NCI-H524 (cell line): Measurements from ENCODE around the gene TCIRG1.

Experiments
- DNase-seq, 2 experiments: peaks; one replicate each; lab custom pipeline; 2025; lab: John Stamatoyannopoulos, UW

TCIRG1 gene

DNA sequence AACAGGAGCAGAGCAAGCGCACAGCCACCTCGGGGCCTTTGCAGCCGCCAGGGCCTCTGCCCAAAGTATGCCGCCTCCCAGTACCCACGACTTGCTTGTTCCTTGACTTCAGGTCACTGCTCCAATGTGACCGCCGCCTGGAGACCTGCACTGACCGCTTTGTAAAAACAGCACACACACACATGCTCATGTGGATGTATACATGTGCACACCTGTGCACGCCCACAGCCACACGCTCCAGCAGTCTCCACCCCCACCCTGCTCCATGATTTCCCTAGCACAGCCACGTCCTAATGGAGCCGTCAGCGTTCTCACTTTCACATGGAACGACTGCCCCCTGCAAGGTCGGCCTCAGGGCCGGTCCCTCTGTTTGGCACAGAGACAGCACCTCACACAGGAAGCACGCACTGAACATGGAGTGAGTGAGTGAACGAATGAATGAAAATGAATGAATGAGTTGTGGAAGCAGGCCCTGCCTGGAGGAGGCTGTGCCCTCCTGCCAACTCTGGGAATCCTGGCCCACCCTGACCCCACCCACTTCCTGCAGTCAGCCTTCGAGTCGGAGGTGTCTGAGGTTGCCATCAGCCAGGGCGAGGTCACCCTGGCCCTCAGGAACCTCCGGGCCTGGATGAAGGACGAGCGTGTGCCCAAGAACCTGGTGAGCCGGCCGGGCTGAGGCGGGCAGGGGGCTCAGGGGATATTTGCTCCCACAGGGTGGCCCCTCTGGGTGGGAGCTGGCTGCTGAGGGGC, 20.7 kb upstream of the TCIRG1 start:
- no peak for DNase-seq

DNA sequence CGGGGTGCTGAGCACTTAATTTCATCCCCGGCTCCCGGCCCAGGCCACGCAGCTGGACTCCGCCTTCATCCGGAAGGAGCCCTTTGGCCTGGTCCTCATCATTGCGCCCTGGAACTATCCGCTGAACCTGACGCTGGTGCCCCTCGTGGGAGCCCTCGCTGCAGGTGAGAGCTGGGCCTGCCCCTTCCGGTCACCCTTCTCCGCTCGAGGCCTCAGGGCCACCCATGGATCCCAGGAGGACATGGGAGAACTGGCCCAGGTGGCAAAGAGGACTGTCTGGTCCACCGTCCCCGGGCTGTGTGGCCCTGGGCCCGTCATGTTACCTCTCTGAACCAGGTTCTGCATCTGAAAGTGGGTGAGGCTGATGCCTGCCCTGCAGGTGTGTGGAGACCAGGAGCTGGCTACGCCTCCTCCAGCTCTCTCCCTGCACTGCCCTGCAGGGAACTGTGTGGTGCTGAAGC, 20.1 kb upstream of the TCIRG1 start:
- no peak for DNase-seq

DNA sequence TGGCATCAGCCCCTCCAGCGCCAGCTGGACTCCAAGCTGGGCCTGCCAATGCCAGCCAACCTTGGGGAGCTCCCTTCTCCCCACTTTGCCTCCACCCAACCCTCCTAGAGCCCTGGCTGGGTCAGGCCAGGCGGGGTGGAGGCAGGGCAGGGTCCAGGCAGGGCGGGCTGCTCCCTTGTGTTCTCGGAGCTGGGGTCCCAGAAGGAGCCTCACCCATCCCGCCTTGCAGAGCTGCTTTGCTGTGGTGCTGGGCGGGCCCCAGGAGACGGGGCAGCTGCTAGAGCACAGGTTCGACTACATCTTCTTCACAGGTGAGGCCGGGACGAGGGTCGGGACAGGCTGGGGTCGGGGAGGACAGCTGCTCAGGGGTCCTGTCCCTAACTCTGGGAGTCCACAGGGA, 19.3 kb upstream of the TCIRG1 start:
- no peak for DNase-seq

DNA sequence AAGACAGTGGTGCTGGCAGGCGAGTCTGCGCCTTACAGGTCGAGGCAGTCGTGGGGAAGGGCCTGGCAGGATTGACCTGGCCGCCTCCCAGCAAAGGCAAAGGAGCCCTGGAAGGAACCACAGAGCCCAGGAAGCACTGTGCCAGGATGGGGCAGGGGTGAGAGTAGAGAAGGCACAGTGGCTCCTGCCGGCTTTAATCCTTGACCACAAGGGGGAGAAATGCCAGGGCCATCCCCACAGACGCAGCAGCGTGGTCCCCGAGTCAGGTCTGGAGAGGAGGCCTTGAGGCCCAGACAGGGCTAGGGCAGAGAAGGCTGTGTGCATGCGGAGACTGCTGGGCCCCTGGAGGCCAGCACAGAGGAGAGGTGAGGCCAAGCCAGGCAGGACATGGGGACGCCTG, 18.2 kb upstream of the TCIRG1 start:
- no peak for DNase-seq

DNA sequence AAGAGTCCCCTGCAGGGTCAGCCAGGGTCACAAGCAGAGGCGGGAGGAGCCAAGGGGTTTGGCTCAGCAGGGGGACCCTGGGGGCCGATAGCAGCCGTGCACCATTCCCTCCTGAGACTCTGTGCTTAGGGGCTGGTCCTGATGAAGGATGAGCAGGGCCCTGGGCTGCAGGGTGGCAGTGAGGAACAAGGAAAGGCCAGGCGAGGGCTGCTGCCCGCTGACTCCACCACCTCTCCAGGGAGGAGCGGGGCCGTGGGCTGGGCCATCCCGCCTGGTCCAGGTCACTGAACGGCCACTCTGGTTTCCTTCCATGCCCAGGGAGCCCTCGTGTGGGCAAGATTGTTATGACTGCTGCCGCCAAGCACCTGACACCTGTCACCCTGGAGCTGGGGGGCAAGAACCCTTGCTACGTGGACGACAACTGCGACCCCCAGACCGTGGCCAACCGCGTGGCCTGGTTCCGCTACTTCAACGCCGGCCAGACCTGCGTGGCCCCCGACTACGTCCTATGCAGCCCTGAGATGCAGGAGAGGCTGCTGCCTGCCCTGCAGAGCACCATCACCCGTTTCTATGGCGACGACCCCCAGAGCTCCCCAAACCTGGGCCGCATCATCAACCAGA, 17.5 kb upstream of the TCIRG1 start:
- DNase-seq, result peak in 1 of 2 experiments; percentile 26

DNA sequence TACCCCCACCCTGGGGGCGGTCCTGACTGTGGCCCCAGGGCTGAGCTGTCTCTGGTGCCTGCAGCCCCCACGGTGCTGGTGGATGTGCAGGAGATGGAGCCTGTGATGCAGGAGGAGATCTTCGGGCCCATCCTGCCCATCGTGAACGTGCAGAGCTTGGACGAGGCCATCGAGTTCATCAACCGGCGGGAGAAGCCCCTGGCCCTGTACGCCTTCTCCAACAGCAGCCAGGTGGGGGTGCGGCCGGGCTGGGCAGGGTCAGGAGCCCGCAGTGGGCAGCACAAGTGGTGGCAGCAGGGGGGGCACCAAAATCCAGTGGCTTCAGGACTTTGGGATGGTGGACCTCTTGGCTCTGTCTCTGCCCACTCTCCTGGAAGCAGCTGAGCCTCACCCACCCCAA, 16.3 kb upstream of the TCIRG1 start:
- no peak for DNase-seq

DNA sequence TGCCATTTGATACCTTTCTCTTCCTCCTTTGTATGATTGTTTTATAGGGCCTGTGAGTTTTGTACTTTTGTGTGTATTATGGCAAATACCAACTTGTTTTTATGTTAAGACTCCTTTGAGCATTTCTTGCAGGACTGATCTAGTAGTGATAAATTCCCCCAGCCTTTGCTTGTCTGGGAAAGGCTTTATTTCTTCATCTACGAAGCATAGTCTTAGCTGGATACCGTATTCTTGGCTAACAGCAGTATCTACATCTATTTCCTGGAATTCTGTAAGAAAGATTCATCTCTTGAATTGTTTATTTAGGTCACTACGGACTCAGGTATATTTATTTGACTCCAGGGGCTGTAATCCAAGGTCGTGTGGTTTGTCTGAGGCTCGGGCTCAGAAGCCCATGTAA, 14.3 kb upstream of the TCIRG1 start:
- no peak for DNase-seq

DNA sequence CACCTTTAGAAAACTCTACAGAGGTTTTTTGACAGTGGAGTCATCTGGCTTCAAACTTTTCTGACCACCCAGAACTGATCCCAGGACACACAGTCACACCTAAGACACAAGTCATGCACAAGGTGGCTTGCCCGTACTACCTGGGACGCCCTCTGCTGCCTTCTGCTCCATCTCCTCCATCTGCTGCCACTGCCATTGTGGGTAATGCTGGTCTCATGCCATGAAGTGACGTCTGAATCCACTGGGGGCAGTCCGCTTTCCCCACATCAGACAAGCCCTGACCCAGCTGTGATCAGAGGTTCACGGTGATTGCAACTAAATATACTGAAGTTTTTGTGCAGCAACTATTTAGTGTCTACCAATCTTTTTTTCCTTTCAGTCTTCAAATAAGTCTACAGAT, 13.8 kb upstream of the TCIRG1 start:
- no peak for DNase-seq

DNA sequence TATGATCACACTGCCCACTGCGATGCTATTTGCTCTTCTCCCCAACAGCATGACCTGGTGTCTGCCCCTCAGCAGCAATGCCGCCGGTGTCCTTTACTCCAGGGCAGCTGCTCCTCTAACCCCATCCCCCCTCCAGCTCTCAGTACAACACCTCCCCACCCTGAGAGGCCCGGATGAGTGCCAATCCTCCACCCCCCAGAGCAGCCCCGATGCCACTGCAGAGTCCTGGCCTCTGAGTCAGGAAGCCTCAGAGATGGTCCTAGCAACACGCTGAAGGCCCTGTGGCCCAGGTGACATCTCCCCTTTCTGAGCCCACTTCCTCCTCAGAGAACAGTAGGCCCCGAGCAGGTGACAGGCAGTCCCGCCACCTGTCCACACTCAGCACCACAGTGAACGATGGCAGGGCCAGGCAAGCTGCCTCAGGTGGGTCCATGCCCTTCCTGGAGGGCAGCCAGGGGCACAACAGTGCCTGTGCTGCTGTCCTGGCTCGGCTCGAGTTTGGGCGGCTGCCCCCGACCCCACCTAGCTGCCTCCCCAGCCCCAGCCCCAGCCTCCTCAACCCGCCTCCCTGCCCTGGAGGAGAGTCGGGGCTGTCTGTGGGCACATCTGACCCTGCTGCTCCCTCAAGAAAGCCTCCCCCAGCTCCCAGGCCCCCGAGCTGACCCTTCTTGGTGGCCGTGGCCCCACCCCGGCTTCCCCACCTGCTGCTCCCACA, 12.3 kb upstream of the TCIRG1 start:
- DNase-seq, result no peak

DNA sequence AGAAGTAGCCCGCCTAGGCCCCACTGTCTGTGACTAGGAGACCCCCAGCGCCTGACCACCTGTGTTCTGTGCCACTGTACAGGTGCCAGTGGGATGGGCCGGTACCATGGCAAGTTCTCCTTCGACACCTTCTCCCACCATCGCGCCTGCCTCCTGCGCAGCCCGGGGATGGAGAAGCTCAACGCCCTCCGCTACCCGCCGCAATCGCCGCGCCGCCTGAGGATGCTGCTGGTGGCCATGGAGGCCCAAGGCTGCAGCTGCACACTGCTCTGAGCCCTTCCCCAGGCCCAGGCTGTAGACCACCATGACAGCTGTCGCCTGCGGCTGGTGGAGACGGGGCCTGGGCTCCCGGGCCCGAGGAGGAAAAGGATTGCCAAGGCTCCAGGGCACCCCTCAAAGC, 11.2 kb upstream of the TCIRG1 start:
- DNase-seq, result no peak

DNA sequence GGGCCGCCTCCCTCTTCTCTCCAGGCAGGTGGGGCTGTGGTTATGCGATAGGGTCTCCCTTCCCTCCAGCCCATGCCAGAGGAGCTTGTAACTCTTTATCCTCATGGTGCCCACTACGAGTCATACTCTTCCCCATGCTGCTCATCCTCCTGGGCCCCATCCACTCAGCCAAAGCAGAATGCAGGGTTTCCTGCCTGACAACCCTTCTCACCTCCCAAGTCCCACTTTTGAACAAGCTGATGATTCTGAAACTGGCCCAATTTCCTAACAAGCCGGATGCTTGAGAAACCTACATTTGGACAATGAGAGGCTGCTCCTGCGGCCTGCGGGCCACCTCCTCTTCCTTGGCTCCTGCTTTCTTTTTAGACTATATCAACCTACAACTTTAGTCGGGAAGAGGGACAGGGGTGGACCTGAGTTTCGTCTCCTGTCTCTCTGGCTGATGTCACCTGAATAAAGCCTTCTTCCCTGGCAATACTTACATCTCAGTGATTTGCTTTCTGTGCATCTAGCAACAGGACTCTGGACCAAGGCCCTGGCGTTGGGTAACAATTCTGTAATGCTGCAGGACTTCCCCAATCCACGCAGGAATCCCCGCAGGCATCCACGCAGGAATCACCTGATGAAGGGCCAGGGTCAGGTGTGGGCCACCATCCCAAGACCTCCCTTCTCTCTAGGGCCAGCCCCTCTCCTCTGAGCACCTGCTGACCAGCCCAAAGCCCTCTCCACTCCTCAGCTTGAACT, 9.9 kb upstream of the TCIRG1 start:
- DNase-seq, result no peak

DNA sequence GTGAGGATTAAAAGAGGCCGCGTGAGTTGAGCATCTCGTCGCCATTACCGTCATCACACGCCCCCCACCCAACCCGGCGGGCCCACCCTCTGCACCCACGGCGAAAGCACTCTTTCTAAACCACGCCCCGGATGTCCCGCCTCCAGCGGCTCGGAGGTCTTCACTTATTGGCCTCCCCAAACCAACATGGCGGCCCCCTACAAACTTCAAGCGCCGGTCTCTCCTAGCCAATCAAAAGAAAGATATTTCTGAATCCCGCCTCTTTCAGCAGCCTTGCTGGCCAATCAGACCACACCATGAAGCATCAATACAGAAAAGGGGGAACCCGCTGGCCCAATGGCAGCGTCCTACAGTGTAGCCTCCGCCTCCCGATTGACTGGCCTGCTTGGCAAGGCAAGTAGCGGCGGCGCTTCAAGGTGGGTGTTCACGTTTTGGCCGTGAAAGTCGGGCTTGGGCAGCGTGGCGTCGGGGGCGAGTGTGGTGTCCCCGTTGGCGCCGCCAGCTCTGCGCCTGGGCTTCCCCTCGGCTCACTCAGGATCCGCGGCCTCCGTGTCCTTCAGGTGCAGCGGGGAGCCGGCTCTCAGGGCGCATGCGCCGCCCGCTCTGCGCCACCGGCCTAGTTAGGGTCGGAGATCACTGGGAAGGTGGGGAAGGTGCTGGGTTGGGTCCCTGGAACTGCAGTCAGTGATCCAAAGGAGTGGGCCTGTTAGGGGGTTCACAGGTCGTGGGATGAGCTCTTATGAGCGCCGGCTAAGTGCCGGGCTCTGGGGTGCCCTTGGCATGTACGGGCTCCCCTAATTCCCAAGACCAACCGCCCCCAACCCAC, 8.3 kb upstream of the TCIRG1 start, which contains the start of gene NDUFS8:
TSS of gene NDUFS8 (plus strand) at position 364 of the 826 bp plus-strand sequence. CDS start 1,471 bp downstream, outside the sequence.
- DNase-seq, result peak; percentile 97 to 99

DNA sequence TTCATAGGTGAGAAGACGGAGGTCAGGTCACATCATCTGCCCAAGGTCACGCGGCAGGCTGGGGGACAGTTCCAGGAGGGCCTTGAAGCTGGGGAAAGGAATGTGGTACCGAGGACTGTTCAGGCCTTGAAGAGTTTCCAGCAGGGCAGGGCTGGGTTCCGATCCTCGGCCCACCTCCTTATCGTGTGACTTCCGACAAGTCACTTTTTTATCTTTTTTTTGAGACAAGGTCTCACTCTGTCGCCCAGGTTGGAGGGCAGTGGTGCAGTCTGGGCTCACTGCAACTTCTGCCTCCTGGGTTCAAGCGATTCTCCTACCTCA, 7.7 kb upstream of the TCIRG1 start:
- no peak for DNase-seq

DNA sequence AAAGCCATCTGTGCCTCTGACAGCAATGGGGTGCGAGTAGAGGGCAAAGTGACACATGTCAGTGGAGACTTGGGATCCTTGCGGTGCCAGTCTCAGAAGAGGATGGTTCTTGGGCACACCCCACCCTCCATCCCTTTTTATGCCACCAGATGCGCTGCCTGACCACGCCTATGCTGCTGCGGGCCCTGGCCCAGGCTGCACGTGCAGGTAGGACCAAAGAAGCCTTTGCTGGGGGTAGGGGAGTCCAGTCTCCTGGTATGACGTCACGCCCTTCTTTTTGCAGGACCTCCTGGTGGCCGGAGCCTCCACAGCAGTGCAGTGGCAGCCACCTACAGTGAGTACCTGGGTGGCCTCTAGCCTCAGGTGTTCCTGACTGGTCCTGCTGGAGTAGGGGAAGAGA, 6.8 kb upstream of the TCIRG1 start:
- no peak for DNase-seq

DNA sequence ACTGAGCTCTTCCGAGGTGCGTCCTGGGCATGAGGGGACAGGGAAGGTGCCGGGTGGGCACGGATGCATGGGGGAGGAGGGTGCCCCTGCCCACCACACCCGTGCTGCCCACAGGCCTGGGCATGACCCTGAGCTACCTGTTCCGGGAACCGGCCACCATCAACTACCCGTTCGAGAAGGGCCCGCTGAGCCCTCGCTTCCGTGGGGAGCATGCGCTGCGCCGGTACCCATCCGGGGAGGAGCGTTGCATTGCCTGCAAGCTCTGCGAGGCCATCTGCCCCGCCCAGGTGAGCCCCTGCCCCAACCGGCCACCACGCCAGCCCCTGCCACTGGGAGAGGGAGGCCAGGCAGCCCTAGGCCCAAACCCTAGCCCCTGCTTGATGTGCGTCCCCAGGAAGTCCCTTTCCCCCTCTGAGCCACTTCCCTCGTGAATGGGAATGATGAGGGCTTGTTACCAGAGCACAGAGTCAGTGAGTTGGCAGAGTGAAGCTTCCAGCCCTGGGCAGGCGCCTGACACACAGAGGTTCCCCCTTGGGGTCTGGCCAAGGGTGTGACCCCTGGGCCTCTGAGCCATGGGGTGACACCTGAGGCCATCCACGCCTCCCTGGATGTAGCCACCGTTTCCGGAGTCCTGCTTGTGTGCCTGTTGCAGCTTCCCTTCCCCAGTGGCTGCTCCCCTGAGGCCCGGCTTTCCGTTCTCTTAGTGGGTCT, 5.7 kb upstream of the TCIRG1 start:
- DNase-seq, result no peak

DNA sequence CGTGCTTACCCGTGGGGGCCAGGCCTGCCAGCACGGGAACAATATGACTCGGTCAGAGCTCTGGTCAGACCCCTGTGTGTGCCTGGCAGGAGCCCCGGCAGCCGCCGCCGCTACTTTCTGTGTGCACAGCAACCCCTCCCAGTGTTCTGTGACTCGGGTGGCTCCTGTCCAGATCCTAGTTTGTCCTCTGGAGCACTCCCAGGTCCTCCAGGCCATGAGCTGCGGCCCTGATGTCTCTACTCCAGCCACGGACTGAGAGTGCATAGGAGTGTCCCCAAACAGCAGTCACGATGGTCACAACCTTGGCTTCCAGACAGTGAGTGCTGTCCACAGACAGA, 5.1 kb upstream of the TCIRG1 start:
- no peak for DNase-seq

DNA sequence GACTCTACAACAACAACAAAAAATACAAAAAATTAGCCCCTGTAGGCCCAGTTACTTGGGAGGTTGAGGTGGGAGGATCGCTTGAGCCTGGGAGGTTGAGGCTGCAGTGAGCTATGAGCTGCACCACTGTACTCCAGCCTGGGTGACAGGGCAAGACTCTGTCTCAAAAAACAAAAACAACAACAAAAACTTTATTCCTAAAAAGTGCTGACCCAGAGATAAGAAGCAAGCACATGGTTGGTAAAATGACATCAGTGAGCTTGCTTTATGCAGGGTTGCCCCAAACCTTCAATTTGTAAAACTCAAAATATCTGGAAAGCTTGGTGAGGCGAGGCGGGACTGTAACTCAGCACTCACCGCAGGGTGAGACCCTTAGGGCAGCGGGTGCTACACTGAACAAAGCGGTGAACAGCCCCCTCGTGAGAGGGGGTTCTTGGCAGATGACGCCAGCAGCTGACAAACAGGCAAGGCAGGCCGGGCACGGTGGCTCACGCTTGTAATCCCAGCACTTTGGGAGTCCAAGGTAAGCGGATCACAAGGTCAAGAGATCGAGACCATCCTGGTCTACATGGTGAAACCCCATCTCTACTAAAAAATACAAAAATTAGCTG, 3.5 kb upstream of the TCIRG1 start:
- DNase-seq, result no peak

DNA sequence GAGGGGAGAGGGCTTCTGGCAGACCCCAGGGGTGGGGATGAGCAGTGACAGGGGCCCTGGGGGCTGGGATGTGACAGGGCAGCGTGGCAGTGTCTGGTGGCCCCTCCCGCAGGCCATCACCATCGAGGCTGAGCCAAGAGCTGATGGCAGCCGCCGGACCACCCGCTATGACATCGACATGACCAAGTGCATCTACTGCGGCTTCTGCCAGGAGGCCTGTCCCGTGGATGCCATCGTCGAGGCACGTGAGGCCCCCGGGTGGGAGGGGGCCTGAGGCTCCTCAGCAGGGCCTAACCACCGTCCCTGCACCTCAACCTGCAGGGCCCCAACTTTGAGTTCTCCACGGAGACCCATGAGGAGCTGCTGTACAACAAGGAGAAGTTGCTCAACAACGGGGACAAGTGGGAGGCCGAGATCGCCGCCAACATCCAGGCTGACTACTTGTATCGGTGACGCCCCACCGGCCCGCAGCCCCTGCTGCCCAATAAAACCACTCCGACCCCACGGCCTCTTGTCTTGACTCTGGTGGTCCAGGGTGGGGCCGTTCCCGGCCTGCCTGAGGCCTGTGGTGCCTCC, 2.6 kb upstream of the TCIRG1 start:
- no peak for DNase-seq

DNA sequence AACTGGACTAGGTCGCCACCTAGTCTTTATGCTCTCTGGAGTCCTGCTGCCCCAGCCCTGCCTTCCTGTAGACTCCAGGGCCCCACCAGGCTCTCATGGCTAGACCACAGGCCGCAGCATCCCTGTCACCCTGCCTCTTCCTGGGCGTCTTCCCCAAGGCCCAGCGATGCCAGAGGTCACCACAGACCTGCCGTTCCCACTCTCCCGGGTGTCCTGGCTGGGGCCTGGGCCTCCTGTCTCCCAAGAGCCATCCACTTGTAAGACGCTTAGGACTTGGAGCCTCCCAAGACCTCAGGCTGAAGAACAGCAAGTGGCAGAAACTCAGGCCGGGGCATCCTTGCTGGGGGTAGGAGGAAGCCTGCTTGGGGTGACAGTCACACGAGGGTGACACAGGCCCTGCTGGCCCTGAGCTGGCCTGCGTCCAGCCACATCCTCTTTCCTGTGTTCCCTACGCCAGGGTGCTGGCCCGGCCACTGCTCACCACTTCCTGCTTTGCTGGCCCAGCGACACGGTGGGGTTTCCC, 2.0 kb upstream of the TCIRG1 start:
- DNase-seq, result no peak
